Measurements from ENCODE around the gene KIFC1.

The KIFC1 gene

DNA sequence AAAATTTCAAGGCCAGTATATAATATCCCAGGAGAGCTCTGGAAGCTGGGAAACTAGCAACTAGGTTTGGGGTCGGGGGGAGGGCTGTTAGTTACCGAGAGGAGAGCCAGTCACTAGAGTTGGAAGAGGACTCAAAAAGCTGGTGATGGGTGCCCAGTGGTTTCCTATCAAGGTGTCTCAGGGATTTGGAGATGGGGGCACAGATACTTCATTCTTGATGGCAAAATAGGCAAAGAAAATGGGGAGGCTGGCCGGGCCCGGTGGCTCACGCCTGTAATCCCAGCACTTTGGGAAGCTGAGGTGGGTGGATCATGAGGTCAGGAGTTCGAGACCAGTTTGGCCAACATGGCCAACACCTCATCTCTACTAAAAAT is 20.0 kb downstream of the KIFC1 start:
- DNase-seq: no peak
- H3K4me2 ChIP-seq (ENCODE audit: low read depth, low read length): peak overlapping the region; percentile 80
- H3F3A ChIP-seq (ENCODE audit: insufficient read depth, low read length): peaks cover 39% of the 10 kb centered on the region
- H3K9ac ChIP-seq (ENCODE audit: low read length): peak overlapping the region; percentile 78
- H3K9me2 ChIP-seq (replicated peaks; ENCODE audit: insufficient read depth, low read length): no peaks in the 10 kb centered on the region
- H3K27me3 ChIP-seq (replicated peaks; ENCODE audit: insufficient read depth, low read length): no peaks in the 10 kb centered on the region
- peaks cover 11% of the 10 kb centered on the region for H3K4me1 ChIP-seq (ENCODE audit: low read length)
- H3K27ac ChIP-seq (ENCODE audit: low read length): no peak overlapping the region
- H4K20me1 ChIP-seq (ENCODE audit: insufficient read depth, low read length): no peaks in the 10 kb centered on the region
- H3K36me3 ChIP-seq (replicated peaks; ENCODE audit: insufficient read depth, low read length): peaks cover 3% of the 10 kb centered on the region; the same call in 1 of the 2 replicates
- no peaks in the 10 kb centered on the region for H3K9me3 ChIP-seq (replicated peaks; ENCODE audit: insufficient read depth, low read length)
- H3K79me2 ChIP-seq (ENCODE audit: low read length): peaks cover 27% of the 10 kb centered on the region
- peak overlapping the region; percentile 82 for H3K4me3 ChIP-seq (ENCODE audit: low read length)
- TF ChIP-seq, protein P1, sequence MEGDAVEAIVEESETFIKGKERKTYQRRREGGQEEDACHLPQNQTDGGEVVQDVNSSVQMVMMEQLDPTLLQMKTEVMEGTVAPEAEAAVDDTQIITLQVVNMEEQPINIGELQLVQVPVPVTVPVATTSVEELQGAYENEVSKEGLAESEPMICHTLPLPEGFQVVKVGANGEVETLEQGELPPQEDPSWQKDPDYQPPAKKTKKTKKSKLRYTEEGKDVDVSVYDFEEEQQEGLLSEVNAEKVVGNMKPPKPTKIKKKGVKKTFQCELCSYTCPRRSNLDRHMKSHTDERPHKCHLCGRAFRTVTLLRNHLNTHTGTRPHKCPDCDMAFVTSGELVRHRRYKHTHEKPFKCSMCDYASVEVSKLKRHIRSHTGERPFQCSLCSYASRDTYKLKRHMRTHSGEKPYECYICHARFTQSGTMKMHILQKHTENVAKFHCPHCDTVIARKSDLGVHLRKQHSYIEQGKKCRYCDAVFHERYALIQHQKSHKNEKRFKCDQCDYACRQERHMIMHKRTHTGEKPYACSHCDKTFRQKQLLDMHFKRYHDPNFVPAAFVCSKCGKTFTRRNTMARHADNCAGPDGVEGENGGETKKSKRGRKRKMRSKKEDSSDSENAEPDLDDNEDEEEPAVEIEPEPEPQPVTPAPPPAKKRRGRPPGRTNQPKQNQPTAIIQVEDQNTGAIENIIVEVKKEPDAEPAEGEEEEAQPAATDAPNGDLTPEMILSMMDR (IDR thresholded peaks at IDR 0.05; ENCODE audit: low read length): no peak
- TF ChIP-seq EZH2phosphoT487 (IDR thresholded peaks at IDR 0.05; ENCODE audit: low read length): no peak
- TF ChIP-seq EZH2 (optimal IDR thresholded peaks at IDR 0.05; ENCODE audit: low read depth, low read length): no peak
- H2AFZ ChIP-seq (ENCODE audit: low read length): no peak overlapping the region

DNA sequence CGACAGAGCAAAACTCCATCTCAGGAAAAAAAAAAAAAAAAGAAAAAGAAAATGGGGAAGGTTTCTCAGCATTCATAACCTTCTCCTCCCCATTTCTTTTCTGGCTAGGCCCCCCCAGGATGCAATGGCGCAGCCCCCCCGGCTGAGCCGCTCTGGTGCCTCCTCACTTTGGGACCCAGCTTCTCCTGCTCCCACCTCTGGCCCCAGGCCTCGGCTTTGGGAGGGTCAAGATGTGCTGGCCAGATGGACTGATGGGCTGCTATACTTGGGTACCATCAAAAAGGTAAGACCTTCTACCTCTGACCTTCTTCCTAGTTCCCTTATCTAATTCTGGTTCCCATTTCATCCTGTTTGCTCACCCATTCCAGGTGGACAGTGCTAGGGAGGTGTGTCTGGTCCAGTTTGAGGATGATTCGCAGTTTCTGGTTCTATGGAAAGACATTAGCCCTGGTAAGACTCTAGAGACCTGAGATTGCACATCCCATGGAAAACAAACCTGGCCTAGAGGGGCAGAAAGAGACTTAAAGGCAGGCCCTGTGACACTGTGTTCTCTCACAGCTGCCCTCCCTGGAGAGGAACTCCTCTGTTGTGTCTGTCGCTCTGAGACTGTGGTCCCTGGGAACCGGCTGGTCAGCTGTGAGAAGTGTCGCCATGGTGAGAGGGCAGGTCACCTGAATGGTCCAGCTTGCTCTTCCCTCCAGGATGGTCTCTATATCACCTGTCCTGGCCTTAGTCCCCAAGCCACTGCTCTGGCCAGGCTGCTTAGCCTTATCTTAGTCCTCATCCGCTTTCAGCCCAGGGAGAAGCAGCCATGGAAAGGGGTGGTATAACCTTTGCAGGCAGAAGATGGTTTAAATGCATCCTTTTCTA is 20.8 kb downstream of the KIFC1 start:
- Histone ChIP-seq H2AFZ (ENCODE audit: low read length) (no peak overlapping the region), H3K9me2 (replicated peaks; ENCODE audit: insufficient read depth, low read length) (no peaks in the 10 kb centered on the region), H3K4me2 (ENCODE audit: low read depth, low read length) (no peak overlapping the region; the same call in 1 of the 2 replicates), H3K27ac (ENCODE audit: low read length) (no peak overlapping the region), H3K27me3 (replicated peaks; ENCODE audit: insufficient read depth, low read length) (no peaks in the 10 kb centered on the region), H3K9me3 (replicated peaks; ENCODE audit: insufficient read depth, low read length) (no peaks in the 10 kb centered on the region), H4K20me1 (ENCODE audit: insufficient read depth, low read length) (no peaks in the 10 kb centered on the region), H3K36me3 (replicated peaks; ENCODE audit: insufficient read depth, low read length) (peaks cover 3% of the 10 kb centered on the region; the same call in 1 of the 2 replicates), H3K4me3 (ENCODE audit: low read length) (no peak overlapping the region), H3K9ac (ENCODE audit: low read length) (no peak overlapping the region), H3F3A (ENCODE audit: insufficient read depth, low read length) (peaks cover 38% of the 10 kb centered on the region), H3K79me2 (ENCODE audit: low read length) (peaks cover 33% of the 10 kb centered on the region), H3K4me1 (ENCODE audit: low read length) (peaks cover 12% of the 10 kb centered on the region)
- no peak for DNase-seq
- TF ChIP-seq EZH2phosphoT487 (IDR thresholded peaks at IDR 0.05; ENCODE audit: low read length) (no peak), EZH2 (optimal IDR thresholded peaks at IDR 0.05; ENCODE audit: low read depth, low read length) (no peak)
- TF ChIP-seq, protein P1 (IDR thresholded peaks at IDR 0.05; ENCODE audit: low read length): no peak

DNA sequence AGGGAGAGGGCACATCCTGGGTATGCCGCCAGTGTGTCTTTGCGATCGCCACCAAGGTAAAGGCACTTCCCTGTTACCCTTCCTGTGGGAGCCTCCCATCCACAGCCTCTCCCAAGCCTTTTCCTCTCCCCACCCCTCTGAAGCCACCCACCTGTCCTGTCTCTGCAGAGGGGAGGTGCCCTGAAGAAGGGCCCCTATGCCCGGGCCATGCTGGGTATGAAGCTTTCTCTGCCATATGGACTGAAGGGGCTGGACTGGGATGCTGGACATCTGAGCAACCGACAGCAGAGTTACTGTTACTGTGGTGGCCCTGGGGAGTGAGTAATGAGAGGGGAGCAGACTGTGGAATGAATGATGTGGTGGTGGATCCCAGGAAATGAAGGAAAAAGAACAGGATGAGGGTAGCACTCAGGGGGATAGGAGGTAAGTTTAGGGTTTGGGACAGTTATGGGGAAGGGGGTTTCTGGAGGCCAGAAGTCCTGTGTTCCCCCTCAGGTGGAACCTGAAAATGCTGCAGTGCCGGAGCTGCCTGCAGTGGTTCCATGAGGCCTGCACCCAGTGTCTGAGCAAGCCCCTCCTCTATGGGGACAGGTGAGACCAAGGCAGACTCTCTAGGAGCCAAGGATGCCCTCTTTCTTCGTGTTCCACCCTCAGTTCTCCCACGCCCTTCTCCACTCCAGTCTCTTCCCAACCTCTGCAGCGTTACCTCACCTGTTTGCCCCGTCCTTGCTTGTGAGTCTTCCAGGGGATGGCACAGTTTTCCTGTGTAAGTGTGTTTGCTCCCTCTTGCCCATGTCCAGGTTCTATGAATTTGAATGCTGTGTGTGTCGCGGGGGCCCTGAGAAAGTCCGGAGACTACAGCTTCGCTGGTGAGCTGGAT is 21.9 kb downstream of the KIFC1 start:
- no peaks in the 10 kb centered on the region for H4K20me1 ChIP-seq (ENCODE audit: insufficient read depth, low read length)
- no peak for DNase-seq
- no peak for TF ChIP-seq EZH2 (optimal IDR thresholded peaks at IDR 0.05; ENCODE audit: low read depth, low read length)
- TF ChIP-seq EZH2phosphoT487 (IDR thresholded peaks at IDR 0.05; ENCODE audit: low read length): no peak
- TF ChIP-seq, protein P1 (IDR thresholded peaks at IDR 0.05; ENCODE audit: low read length): no peak
- H3K9me3 ChIP-seq (replicated peaks; ENCODE audit: insufficient read depth, low read length): no peaks in the 10 kb centered on the region
- no peaks in the 10 kb centered on the region for H3K9me2 ChIP-seq (replicated peaks; ENCODE audit: insufficient read depth, low read length)
- no peak overlapping the region for H3K4me3 ChIP-seq (ENCODE audit: low read length)
- H3K4me2 ChIP-seq (ENCODE audit: low read depth, low read length): no peak overlapping the region
- H2AFZ ChIP-seq (ENCODE audit: low read length): no peak overlapping the region
- peaks cover 33% of the 10 kb centered on the region for H3F3A ChIP-seq (ENCODE audit: insufficient read depth, low read length)
- H3K27me3 ChIP-seq (replicated peaks; ENCODE audit: insufficient read depth, low read length): no peaks in the 10 kb centered on the region
- no peak overlapping the region for H3K27ac ChIP-seq (ENCODE audit: low read length)
- H3K4me1 ChIP-seq (ENCODE audit: low read length): peaks cover 13% of the 10 kb centered on the region
- H3K9ac ChIP-seq (ENCODE audit: low read length): no peak overlapping the region
- peaks cover 37% of the 10 kb centered on the region for H3K79me2 ChIP-seq (ENCODE audit: low read length)
- H3K36me3 ChIP-seq (replicated peaks; ENCODE audit: insufficient read depth, low read length): peaks cover 3% of the 10 kb centered on the region; the same call in 1 of the 2 replicates

Measured in MM.1S (cell line).